H9 (cell line): ENCODE results near the gene WDR37. TPM values are rescaled to one million over a fixed set of nuclear protein-coding genes. Genes with fewer than 3 reads are reported as not detected.

Experiments used
- DNase-seq: peaks from one replicate; pipeline ENCODE4 v3.0.0-alpha.2; 2017
- H2AFZ ChIP-seq: one replicate; pipeline ENCODE4 v1.6.1; 2013; ENCODE audit warnings: mild to moderate bottlenecking, low read length, control low read depth, moderate library complexity
- H2AK5ac ChIP-seq: 2 replicates; pipeline ENCODE4 v1.6.1; 2013; ENCODE audit warnings: low read length, control low read depth, mixed read lengths; ENCODE audit not compliant: insufficient read length
- H2BK120ac ChIP-seq: one replicate; pipeline ENCODE4 v1.6.1; 2013; ENCODE audit warnings: low read depth, mild to moderate bottlenecking, low read length, control low read depth, inconsistent platforms; ENCODE audit not compliant: poor library complexity, severe bottlenecking
- H2BK12ac ChIP-seq: 2 replicates; pipeline ENCODE4 v1.6.1; 2013; ENCODE audit warnings: low read length, control low read depth, mixed read lengths, low read depth; ENCODE audit not compliant: insufficient read length
- H2BK15ac ChIP-seq: 2 replicates; pipeline ENCODE4 v1.6.1; 2013; ENCODE audit warnings: low read depth, low read length, control low read depth
- H2BK20ac ChIP-seq: one replicate; pipeline ENCODE4 v1.6.1; 2013; ENCODE audit warnings: low read depth, mild to moderate bottlenecking, low read length, control low read depth, inconsistent platforms; ENCODE audit not compliant: poor library complexity, severe bottlenecking
- H2BK5ac ChIP-seq: 2 replicates; pipeline ENCODE4 v1.6.1; 2013; ENCODE audit warnings: low read length, control low read depth, mixed read lengths; ENCODE audit not compliant: insufficient read length
- H3K14ac ChIP-seq: 2 replicates; pipeline ENCODE4 v1.6.1; 2013; ENCODE audit warnings: low read length, control low read depth; ENCODE audit not compliant: insufficient read depth
- H3K18ac ChIP-seq: 2 replicates; pipeline ENCODE4 v1.6.1; 2013; ENCODE audit warnings: low read depth, mild to moderate bottlenecking, mixed read lengths, low read length, control low read depth; ENCODE audit not compliant: insufficient read length
- H3K23ac ChIP-seq: 2 replicates; pipeline ENCODE4 v1.6.1; 2013; ENCODE audit warnings: low read length, control low read depth, mixed read lengths, low read depth; ENCODE audit not compliant: insufficient read length
- H3K23me2 ChIP-seq: 2 replicates; pipeline ENCODE4 v1.6.1; 2013; ENCODE audit warnings: low read depth, mild to moderate bottlenecking, mixed read lengths, low read length, control low read depth; ENCODE audit not compliant: insufficient read length, poor library complexity, severe bottlenecking
- H3K27ac ChIP-seq: 2 replicates; pipeline ENCODE4 v1.5.1; 2013; ENCODE audit warnings: low read length, control low read depth, mixed read lengths, low read depth; ENCODE audit not compliant: insufficient read length
- H3K27me3 ChIP-seq: 2 replicates; pipeline ENCODE4 v1.6.1; 2013; ENCODE audit warnings: low read length, control low read depth, inconsistent platforms; ENCODE audit not compliant: insufficient read depth
- H3K4ac ChIP-seq: 2 replicates; pipeline ENCODE4 v1.6.1; 2013; ENCODE audit warnings: low read depth, mild to moderate bottlenecking, control low read depth, inconsistent platforms, low read length, moderate library complexity
- H3K4me1 ChIP-seq: 2 replicates; pipeline ENCODE4 v1.6.1; 2013; ENCODE audit warnings: low read length, control low read depth, inconsistent platforms; ENCODE audit not compliant: insufficient read depth
- H3K4me2 ChIP-seq: 2 replicates; pipeline ENCODE4 v1.6.1; 2013; ENCODE audit warnings: low read length, control low read depth, mixed read lengths; ENCODE audit not compliant: insufficient read length, insufficient read depth
- H3K56ac ChIP-seq: 2 replicates; pipeline ENCODE4 v1.6.1; 2013; ENCODE audit warnings: low read depth, mild to moderate bottlenecking, mixed read lengths, low read length, control low read depth; ENCODE audit not compliant: insufficient read length
- H3K79me1 ChIP-seq: 2 replicates; pipeline ENCODE4 v1.6.1; 2013; ENCODE audit warnings: low read depth, mild to moderate bottlenecking, moderate library complexity, low read length, control low read depth, inconsistent platforms; ENCODE audit not compliant: insufficient read depth, poor library complexity, severe bottlenecking
- H3K79me2 ChIP-seq: 2 replicates; pipeline ENCODE4 v1.6.1; 2013; ENCODE audit warnings: low read length, control low read depth, inconsistent platforms; ENCODE audit not compliant: insufficient read depth
- H3K9ac ChIP-seq: 2 replicates; pipeline ENCODE4 v1.6.1; 2013; ENCODE audit warnings: low read length, control low read depth, mixed read lengths; ENCODE audit not compliant: insufficient read length; ENCODE audit errors: extremely low read depth
- H3K9me3 ChIP-seq: one replicate; pipeline ENCODE4 v1.6.1; 2013; ENCODE audit warnings: low read depth, low read length, inconsistent platforms; ENCODE audit not compliant: control insufficient read depth
- H3T11ph ChIP-seq: one replicate; pipeline ENCODE4 v1.6.1; 2013; ENCODE audit warnings: mild to moderate bottlenecking, low read length, control low read depth, inconsistent platforms
- H4K20me1 ChIP-seq: one replicate; pipeline ENCODE4 v1.6.1; 2013; ENCODE audit not compliant: control insufficient read depth, insufficient read length, insufficient read depth
- H4K5ac ChIP-seq: 2 replicates; pipeline ENCODE4 v1.6.1; 2013; ENCODE audit warnings: low read depth, mild to moderate bottlenecking, mixed read lengths, low read length, control low read depth; ENCODE audit not compliant: insufficient read length
- H4K8ac ChIP-seq: replicated peaks from 2 replicates; pipeline ENCODE4 v1.6.1; 2013; ENCODE audit warnings: low read length, control low read depth, mixed read lengths, low read depth; ENCODE audit not compliant: insufficient read length
- H4K91ac ChIP-seq: 2 replicates; pipeline ENCODE4 v1.6.1; 2013; ENCODE audit warnings: low read depth, mild to moderate bottlenecking, moderate library complexity, mixed read lengths, low read length, control low read depth; ENCODE audit not compliant: insufficient read length
- H3K27ac Mint-ChIP-seq, 3 experiments: 2 replicates in 2 of 3; 3 replicates in 1 of 3; pipeline ENCODE4 v1.8.0; 2020 to 2021; ENCODE audit warnings: mixed read lengths in 3 of 3, mild to moderate bottlenecking in 1 of 3, moderate library complexity in 1 of 3
- H3K27me3 Mint-ChIP-seq: 2 replicates; pipeline ENCODE4 v1.8.0; 2021; ENCODE audit warnings: low read depth, mild to moderate bottlenecking, moderate library complexity, mixed read lengths
- H3K36me3 Mint-ChIP-seq, 3 experiments: 2 replicates in 2 of 3; 3 replicates in 1 of 3; pipeline ENCODE4 v1.8.0; 2020 to 2021; ENCODE audit warnings: low read depth in 3 of 3, mixed read lengths in 3 of 3; ENCODE audit not compliant: insufficient read depth in 1 of 3
- H3K4me1 Mint-ChIP-seq, 2 experiments: 2 replicates each; pipeline ENCODE4 v1.8.0; 2020; ENCODE audit warnings: mixed read lengths in 2 of 2
- H3K4me3 Mint-ChIP-seq, 2 experiments: 2 replicates in 1 of 2; 3 replicates in 1 of 2; pipeline ENCODE4 v1.8.0; 2020 to 2021; ENCODE audit warnings: mild to moderate bottlenecking in 2 of 2, mixed read lengths in 2 of 2, moderate library complexity in 1 of 2
- H3K9me3 Mint-ChIP-seq, 2 experiments: 2 replicates in 1 of 2; 3 replicates in 1 of 2; pipeline ENCODE4 v1.8.0; 2020; ENCODE audit warnings: mild to moderate bottlenecking in 2 of 2, mixed read lengths in 2 of 2, moderate library complexity in 1 of 2
- CTCF ChIP-seq: fragments of 200-600 bp; sonication (generic); conservative IDR thresholded peaks from 3 replicates; pipeline ENCODE4 v1.8.0; 2021; ENCODE audit warnings: antibody characterized with exemption, mild to moderate bottlenecking
- WGBS: extraction: QIAGEN DNeasy Blood & Tissue Kit; methylation state at CpG from one replicate; pipeline ENCODE4 v1.1.7; 2013; ENCODE audit warnings: missing lambda C conversion rate, low lambda C conversion rate, mixed read lengths; ENCODE audit not compliant: insufficient read length; ENCODE audit errors: extremely low coverage; 5-methylcytosine and 5-hydroxymethylcytosine counted together
- total RNA-seq: library from RNA; stranded (reverse); gene quantifications from 2 replicates; pipeline ENCODE4 v1.2.1, GENCODE V29; 2021

Gene WDR37
- total RNA-seq, 1 experiment from 2014 or later: 13.1 TPM

- no peaks in the 10 kb centered on the region for H3K23me2 ChIP-seq
- H3K23ac ChIP-seq: no peak overlapping the region
- no peaks in the 10 kb centered on the region for H3K27me3 Mint-ChIP-seq
- no peaks in the 10 kb centered on the region for H3K9me3 Mint-ChIP-seq
- no peak overlapping the region for H3K14ac ChIP-seq
- no peaks in the 10 kb centered on the region; the same call in 1 of the 2 replicates for H3K4me1 ChIP-seq
- no peak overlapping the region for H3K4ac ChIP-seq
- no peaks in the 10 kb centered on the region for H3K79me2 ChIP-seq
- H3K4me3 Mint-ChIP-seq: no peak overlapping the region
- H2BK20ac ChIP-seq: no peak overlapping the region
- no peak overlapping the region for H2BK5ac ChIP-seq
- no peak for DNase-seq
- no peak overlapping the region for H4K8ac ChIP-seq
- no peak overlapping the region for H2BK12ac ChIP-seq
- H3K9me3 ChIP-seq: no peaks in the 10 kb centered on the region
- no peak overlapping the region for H2AFZ ChIP-seq
- H4K5ac ChIP-seq: no peak overlapping the region
- H4K91ac ChIP-seq: no peak overlapping the region
- no peaks in the 10 kb centered on the region for H3K79me1 ChIP-seq
- no peak overlapping the region for H3K56ac ChIP-seq
- no peaks in the 10 kb centered on the region for H3K27me3 ChIP-seq
- no peak overlapping the region for H3K27ac ChIP-seq
- no peak overlapping the region for H2BK120ac ChIP-seq
- H2AK5ac ChIP-seq: no peak overlapping the region
- H3K18ac ChIP-seq: no peak overlapping the region
- no CpG with 5 or more reads among the region's 14 CpGs for WGBS
- H4K20me1 ChIP-seq: no peaks in the 10 kb centered on the region
- H3T11ph ChIP-seq: no peak overlapping the region
- no peak for TF ChIP-seq CTCF
- H3K36me3 Mint-ChIP-seq: peaks cover 6 to 15% (median 13%) of the 10 kb centered on the region in 3 experiments; a peak in 6 of 7 replicates
- peaks cover 15 to 27% of the 10 kb centered on the region in 2 experiments for H3K4me1 Mint-ChIP-seq
- H2BK15ac ChIP-seq: no peak overlapping the region
- H3K4me2 ChIP-seq: no peak overlapping the region
- H3K27ac Mint-ChIP-seq: peak overlapping the region in 2 of 3 experiments; percentile 46 to 49; a peak in 4 of 7 replicates
- H3K9ac ChIP-seq: no peak overlapping the region
These were observed 19.8 kb upstream of the WDR37 start for GRCh38 chr10:1036341-1036791.
